ENCODE results near the gene DGKA. TPM values are rescaled to one million over a fixed set of nuclear protein-coding genes. Genes with fewer than 3 reads are reported as not detected.

Gene DGKA
- total RNA-seq: 97.6 and 107 TPM in 2 replicates

GRCh38 chr12:55930771-55931316 lies at the start of gene DGKA:
Gene DGKA (plus strand): TSS chr12:55931162. CDS start chr12:55936504, 5,342 bp downstream.

GRCh38 chr12:55927588-55928502 lies 3.1 kb upstream of the DGKA start, which contains the start of gene PYM1:
Gene PYM1 (minus strand): TSS chr12:55927894. CDS start chr12:55927761, 133 bp downstream.

GRCh38 chr12:55965941-55966407 lies 35.0 kb downstream of the DGKA start, which contains the start of gene PMEL:
Gene PMEL (minus strand): TSS chr12:55966042. CDS start chr12:55966011, 31 bp downstream.

GRCh38 chr12:55966408-55967281 lies 35.7 kb downstream of the DGKA start, which contains the start of gene CDK2:
Gene CDK2 (plus strand): TSS chr12:55966830. CDS start chr12:55967009, 179 bp downstream.

GRCh38 chr12:55973599-55974307 lies 42.8 kb downstream of the DGKA start, which contains the start of gene RAB5B:
Gene RAB5B (plus strand): TSS chr12:55974078. CDS start chr12:55986961, 12,883 bp downstream.

GRCh38 chr12:55996715-55997534 lies 66.0 kb downstream of the DGKA start, which contains the start of gene SUOX:
Gene SUOX (plus strand): TSS chr12:55997276. CDS start chr12:56002222, 4,946 bp downstream.

Other genes with a start within 250 kb of the DGKA start
- gene ITGA7, start 223.3 kb upstream of the DGKA start, total RNA-seq: 0.43 and 1.7 TPM in 2 replicates
- gene BLOC1S1, start 215.1 kb upstream of the DGKA start, total RNA-seq: 34.5 and 34.7 TPM in 2 replicates
- gene RDH5, start 210.8 kb upstream of the DGKA start, total RNA-seq: 1.1 and 1.2 TPM in 2 replicates
- 935 and 965 TPM in 2 replicates for gene CD63, start 202.2 kb upstream of the DGKA start, total RNA-seq
- gene GDF11, start 188.0 kb upstream of the DGKA start, total RNA-seq: 0.43 and 0.72 TPM in 2 replicates
- gene SARNP, start 113.4 kb upstream of the DGKA start, total RNA-seq: 64.2 and 75.2 TPM in 2 replicates
- 26.9 and 38.6 TPM in 2 replicates for gene ORMDL2, start 113.1 kb upstream of the DGKA start, total RNA-seq
- 36.2 and 41.2 TPM in 2 replicates for gene DNAJC14, start 101.6 kb upstream of the DGKA start, total RNA-seq
- 0.24 TPM in 1 of 2 replicates, not detected in the other for gene MMP19, start 88.2 kb upstream of the DGKA start, total RNA-seq
- 27.0 and 41.1 TPM in 2 replicates for gene PYM1, start 3.3 kb upstream of the DGKA start, total RNA-seq
- 2.6 and 2.9 TPM in 2 replicates for gene PMEL, start 34.9 kb downstream of the DGKA start, total RNA-seq
- gene CDK2, start 35.7 kb downstream of the DGKA start, total RNA-seq: 9.4 and 26.5 TPM in 2 replicates
- 51.8 TPM in 2 replicates for gene RAB5B, start 42.9 kb downstream of the DGKA start, total RNA-seq
- 5.1 and 5.8 TPM in 2 replicates for gene SUOX, start 66.1 kb downstream of the DGKA start, total RNA-seq
- 0.24 TPM in 1 of 2 replicates, not detected in the other for gene IKZF4, start 89.9 kb downstream of the DGKA start, total RNA-seq
- gene RPS26, start 110.8 kb downstream of the DGKA start, total RNA-seq: 233 and 674 TPM in 2 replicates
- 22.9 and 29.6 TPM in 2 replicates for gene ERBB3, start 149.0 kb downstream of the DGKA start, total RNA-seq
- 169 and 181 TPM in 2 replicates for gene PA2G4, start 173.4 kb downstream of the DGKA start, total RNA-seq
- 2,930 and 4,402 TPM in 2 replicates for gene RPL41, start 185.5 kb downstream of the DGKA start, total RNA-seq
- 2.2 and 2.8 TPM in 2 replicates for gene ZC3H10, start 187.1 kb downstream of the DGKA start, total RNA-seq
- gene ESYT1, start 197.1 kb downstream of the DGKA start, total RNA-seq: 241 and 358 TPM in 2 replicates
- 39.4 and 40.5 TPM in 2 replicates for gene MYL6B, start 221.4 kb downstream of the DGKA start, total RNA-seq
- 400 and 1,602 TPM in 2 replicates for gene MYL6, start 227.2 kb downstream of the DGKA start, total RNA-seq

Measured in tracheal epithelial cell (primary cell).